NCI-H2171 (cell line): ENCODE measurements around the gene GALNT10.
"Not testable (repeated sequence)": the region's sequence is repeated elsewhere in the genome, so short reads cannot be mapped to it uniquely, and the experiment has no call there.

Source experiments
- DNase-seq: peaks from one replicate; lab custom pipeline; 2025; lab: John Stamatoyannopoulos, UW

Gene GALNT10

GRCh38 chr5:154190595-154191304, at the start of gene GALNT10:
GALNT10 (plus strand) TSS chr5:154190733; CDS start chr5:154190867, 134 bp downstream.
- DNase-seq: no peak

- peak; percentile 17 for DNase-seq
Measured at GRCh38 chr5:154141745-154142221, 48.8 kb upstream of the GALNT10 start.

- DNase-seq: no peak
Measured at GRCh38 chr5:154143211-154143641, 47.3 kb upstream of the GALNT10 start.

GRCh38 chr5:154145268-154145667, 45.3 kb upstream of the GALNT10 start:
- no peak for DNase-seq

GRCh38 chr5:154146409-154146808, 44.1 kb upstream of the GALNT10 start:
- no peak for DNase-seq

- DNase-seq: no peak
Measured at GRCh38 chr5:154147666-154148065, 42.9 kb upstream of the GALNT10 start.

GRCh38 chr5:154150471-154150870, 40.1 kb upstream of the GALNT10 start:
- DNase-seq: not testable (repeated sequence)

- no peak for DNase-seq
Measured at GRCh38 chr5:154157483-154158378, 32.8 kb upstream of the GALNT10 start.

GRCh38 chr5:154158379-154158737, 32.2 kb upstream of the GALNT10 start:
- DNase-seq: no peak

GRCh38 chr5:154159343-154159742, 31.2 kb upstream of the GALNT10 start:
- no peak for DNase-seq

- DNase-seq: peak; percentile 27
Measured at GRCh38 chr5:154162539-154163151, 27.9 kb upstream of the GALNT10 start.

- DNase-seq: no peak
Measured at GRCh38 chr5:154163327-154164248, 26.9 kb upstream of the GALNT10 start.

GRCh38 chr5:154164249-154164581, 26.3 kb upstream of the GALNT10 start:
- no peak for DNase-seq

- no peak for DNase-seq
Measured at GRCh38 chr5:154165886-154166285, 24.6 kb upstream of the GALNT10 start.

GRCh38 chr5:154166901-154167791, 23.4 kb upstream of the GALNT10 start:
- no peak for DNase-seq

- no peak for DNase-seq
Measured at GRCh38 chr5:154168395-154168794, 22.1 kb upstream of the GALNT10 start.

GRCh38 chr5:154172785-154173184, 17.7 kb upstream of the GALNT10 start:
- DNase-seq: no peak

GRCh38 chr5:154174091-154174490, 16.4 kb upstream of the GALNT10 start:
- DNase-seq: no peak

- DNase-seq: no peak
Measured at GRCh38 chr5:154176181-154176580, 14.4 kb upstream of the GALNT10 start.

GRCh38 chr5:154178661-154179060, 11.9 kb upstream of the GALNT10 start:
- DNase-seq: no peak
